Retinal pigment epithelial cell (primary cell): ENCODE data around the gene U2SURP.

Source experiments
- DNase-seq: peaks from one replicate; pipeline ENCODE4 v3.0.0-alpha.2; 2010; ENCODE audit warnings: low read depth
- H3K4me3 ChIP-seq: 2 replicates; pipeline ENCODE4 v1.5.1; 2011; ENCODE audit warnings: mild to moderate bottlenecking, low read length, control low read depth, moderate library complexity
- TF ChIP-seq, protein P1 (sequence below): conservative IDR thresholded peaks from 2 replicates; pipeline ENCODE4 v1.5.1; 2011; ENCODE audit warnings: low read depth, low read length, control low read depth, inconsistent platforms

U2SURP gene

DNA sequence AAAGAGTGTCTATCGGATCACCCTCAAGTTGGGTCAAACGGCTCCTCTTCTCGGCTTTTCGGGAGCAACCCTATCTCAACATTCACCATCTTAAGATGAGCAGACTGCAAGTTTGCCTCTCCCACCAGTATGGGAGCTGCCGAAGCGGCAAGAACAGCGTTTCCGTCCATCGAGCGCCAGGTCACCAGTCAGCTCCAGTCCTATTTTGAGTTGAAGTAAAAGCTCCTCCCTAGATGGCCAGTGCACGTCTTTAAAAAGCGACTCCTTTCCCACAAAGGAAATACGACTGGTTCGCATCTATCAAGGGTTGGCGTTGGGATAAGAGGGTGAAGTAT is 369 bp upstream of the U2SURP start:
- TF ChIP-seq, protein P1, sequence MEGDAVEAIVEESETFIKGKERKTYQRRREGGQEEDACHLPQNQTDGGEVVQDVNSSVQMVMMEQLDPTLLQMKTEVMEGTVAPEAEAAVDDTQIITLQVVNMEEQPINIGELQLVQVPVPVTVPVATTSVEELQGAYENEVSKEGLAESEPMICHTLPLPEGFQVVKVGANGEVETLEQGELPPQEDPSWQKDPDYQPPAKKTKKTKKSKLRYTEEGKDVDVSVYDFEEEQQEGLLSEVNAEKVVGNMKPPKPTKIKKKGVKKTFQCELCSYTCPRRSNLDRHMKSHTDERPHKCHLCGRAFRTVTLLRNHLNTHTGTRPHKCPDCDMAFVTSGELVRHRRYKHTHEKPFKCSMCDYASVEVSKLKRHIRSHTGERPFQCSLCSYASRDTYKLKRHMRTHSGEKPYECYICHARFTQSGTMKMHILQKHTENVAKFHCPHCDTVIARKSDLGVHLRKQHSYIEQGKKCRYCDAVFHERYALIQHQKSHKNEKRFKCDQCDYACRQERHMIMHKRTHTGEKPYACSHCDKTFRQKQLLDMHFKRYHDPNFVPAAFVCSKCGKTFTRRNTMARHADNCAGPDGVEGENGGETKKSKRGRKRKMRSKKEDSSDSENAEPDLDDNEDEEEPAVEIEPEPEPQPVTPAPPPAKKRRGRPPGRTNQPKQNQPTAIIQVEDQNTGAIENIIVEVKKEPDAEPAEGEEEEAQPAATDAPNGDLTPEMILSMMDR, result no peak
- no peak for DNase-seq
- peak overlapping the region; percentile 97 for H3K4me3 ChIP-seq

GRCh38 chr3:143002083-143002712 is 828 bp downstream of the U2SURP start:
- TF ChIP-seq, protein P1, result no peak
- DNase-seq, result no peak

GRCh38 chr3:143002727-143003126 is 1.4 kb downstream of the U2SURP start:
- DNase-seq, result no peak
- H3K4me3 ChIP-seq, result peak overlapping the region; percentile 97
- TF ChIP-seq, protein P1, result no peak

More at GRCh38 chr3:143002083-143002712, 828 bp downstream of the U2SURP start:
- peak overlapping the region; percentile 97 for H3K4me3 ChIP-seq

- DNase-seq, result no peak
- TF ChIP-seq, protein P1, result no peak
Observed at GRCh38 chr3:143004823-143005222, 3.5 kb downstream of the U2SURP start.

DNA sequence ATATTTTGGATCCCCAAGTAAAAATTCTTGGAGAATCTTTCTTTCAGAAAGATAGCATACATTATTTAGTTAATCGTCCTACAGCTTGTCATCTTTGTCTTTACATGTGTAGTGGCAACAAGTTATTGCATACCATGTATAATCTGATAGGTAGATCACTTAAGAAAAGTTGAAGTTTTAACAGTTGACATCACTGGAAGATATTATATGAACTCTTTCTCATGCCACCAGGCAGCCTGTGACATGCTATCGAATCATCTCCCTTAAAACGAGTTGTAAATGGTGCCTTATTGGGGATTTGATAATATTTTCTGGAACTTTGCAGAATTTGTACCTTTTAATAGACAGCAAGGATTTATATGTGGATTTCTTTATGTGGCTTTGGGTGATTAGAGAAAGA is 8.7 kb downstream of the U2SURP start:
- DNase-seq, result no peak
- TF ChIP-seq, protein P1, result no peak
- H3K4me3 ChIP-seq, result no peak overlapping the region

More at GRCh38 chr3:143004823-143005222, 3.5 kb downstream of the U2SURP start:
- H3K4me3 ChIP-seq, result no peak overlapping the region

- TF ChIP-seq, protein P1, result no peak
Observed at GRCh38 chr3:143011705-143012104, 10.3 kb downstream of the U2SURP start.

DNA sequence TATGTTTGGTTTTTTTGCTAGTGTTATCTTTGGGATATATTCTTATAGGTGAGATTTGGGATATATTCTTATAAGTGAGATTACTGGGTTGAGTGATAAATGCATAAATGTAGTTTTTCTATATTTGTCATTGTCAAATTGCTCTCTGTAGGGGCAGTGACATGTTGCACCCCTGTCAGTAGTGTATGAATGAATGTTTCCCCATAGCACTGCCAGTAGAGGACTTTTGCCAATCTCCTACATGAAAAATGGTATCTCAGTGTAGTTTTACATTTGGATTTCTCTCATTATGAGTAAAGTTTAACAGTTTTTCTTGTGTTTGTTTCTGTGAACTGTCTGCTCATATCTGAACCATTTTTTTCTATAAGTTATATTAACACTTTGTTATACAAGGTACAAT is 13.6 kb downstream of the U2SURP start:
- DNase-seq, result no peak
- no peak overlapping the region for H3K4me3 ChIP-seq
- TF ChIP-seq, protein P1, result no peak

More at GRCh38 chr3:143011705-143012104, 10.3 kb downstream of the U2SURP start:
- no peak overlapping the region for H3K4me3 ChIP-seq
- DNase-seq, result no peak
